GM18498 (cell line): ENCODE results near the gene GSTA2.
"Not testable (repeated sequence)": the region's sequence is repeated elsewhere in the genome, so short reads cannot be mapped to it uniquely, and the experiment has no call there.

Experiments
- ATAC-seq: cut with Tn5 transposase; IDR thresholded peaks from one replicate; pipeline ENCODE4 v1.9.1; 2021; ENCODE audit warnings: mild to moderate bottlenecking, moderate library complexity; ENCODE audit not compliant: unreplicated experiment

GSTA2 gene

GRCh38 chr6:52726193-52726542 lies 37.1 kb downstream of the GSTA2 start:
- no peak for ATAC-seq

GRCh38 chr6:52725535-52726192 lies 37.6 kb downstream of the GSTA2 start:
- no peak for ATAC-seq

- ATAC-seq, result no peak
Observed at GRCh38 chr6:52725143-52725534, 38.1 kb downstream of the GSTA2 start.

- ATAC-seq, result peak; percentile 99
Observed at GRCh38 chr6:52724406-52725121, 38.7 kb downstream of the GSTA2 start.

- no peak for ATAC-seq
Observed at GRCh38 chr6:52724042-52724405, 39.3 kb downstream of the GSTA2 start.

- no peak for ATAC-seq
Observed at GRCh38 chr6:52720321-52720720, 43.0 kb downstream of the GSTA2 start.

GRCh38 chr6:52718550-52718949 lies 44.7 kb downstream of the GSTA2 start:
- ATAC-seq, result no peak

GRCh38 chr6:52714761-52715160 lies 48.5 kb downstream of the GSTA2 start:
- ATAC-seq, result not testable (repeated sequence)

GRCh38 chr6:52712136-52712535 lies 51.1 kb downstream of the GSTA2 start:
- ATAC-seq, result no peak

GRCh38 chr6:52707963-52708680 lies 55.2 kb downstream of the GSTA2 start:
- ATAC-seq, result no peak

GRCh38 chr6:52706001-52706400 lies 57.3 kb downstream of the GSTA2 start:
- no peak for ATAC-seq

GRCh38 chr6:52704781-52705502 lies 58.3 kb downstream of the GSTA2 start:
- ATAC-seq, result not testable (repeated sequence)

- no peak for ATAC-seq
Observed at GRCh38 chr6:52704060-52704459, 59.2 kb downstream of the GSTA2 start.
